NCI-H2196 treated with DMSO at 0.1 percent for 48 hours (cell line): ENCODE data around the gene MANBA.

ENCODE experiments used
- DNase-seq: peaks from one replicate; lab custom pipeline; 2025; ENCODE audit not compliant: unreplicated experiment; lab: John Stamatoyannopoulos, UW

Gene MANBA

GRCh38 chr4:102598762-102599374, 161.9 kb downstream of the MANBA start:
- no peak for DNase-seq

- DNase-seq = no peak
Measured at GRCh38 chr4:102598086-102598761, 162.5 kb downstream of the MANBA start.

GRCh38 chr4:102596532-102596931, 164.2 kb downstream of the MANBA start:
- no peak for DNase-seq

- no peak for DNase-seq
Measured at GRCh38 chr4:102594000-102594399, 166.8 kb downstream of the MANBA start.

- no peak for DNase-seq
Measured at GRCh38 chr4:102593147-102593546, 167.6 kb downstream of the MANBA start.

GRCh38 chr4:102592256-102592655, 168.5 kb downstream of the MANBA start:
- DNase-seq = no peak

GRCh38 chr4:102589743-102590142, 171.0 kb downstream of the MANBA start:
- no peak for DNase-seq

GRCh38 chr4:102586644-102587021, 174.1 kb downstream of the MANBA start:
- DNase-seq = no peak

GRCh38 chr4:102586002-102586643, 174.6 kb downstream of the MANBA start:
- DNase-seq = no peak

GRCh38 chr4:102585329-102585728, 175.4 kb downstream of the MANBA start:
- no peak for DNase-seq

- DNase-seq = no peak
Measured at GRCh38 chr4:102584091-102584490, 176.7 kb downstream of the MANBA start.
